ENCODE measurements around the gene AHCY. TPM values are rescaled to one million over a fixed set of nuclear protein-coding genes. Genes with fewer than 3 reads are reported as not detected.
A peak's percentile ranks its signal among the peaks of the same experiment; 100 is the strongest.
"Not testable (repeated sequence)": the region's sequence is repeated elsewhere in the genome, so short reads cannot be mapped to it uniquely, and the experiment has no call there.

The AHCY gene
- total RNA-seq (ENCODE audit: insufficient read depth, low replicate concordance) = 39.2 TPM

- DNase-seq (ENCODE audit: low spot score) = peak; percentile 98
Measured at GRCh38 chr20:34302723-34303533, at the start of gene AHCY. Gene AHCY, minus strand, starts transcription at chr20:34303355. Its CDS starts 85 bp downstream, at chr20:34303270.

GRCh38 chr20:34350095-34350494 is 46.9 kb upstream of the AHCY start:
- DNase-seq (ENCODE audit: low spot score) = no peak

- DNase-seq (ENCODE audit: low spot score) = no peak
Measured at GRCh38 chr20:34347571-34347970, 44.4 kb upstream of the AHCY start.

- DNase-seq (ENCODE audit: low spot score) = not testable (repeated sequence)
Measured at GRCh38 chr20:34346533-34346865, 43.3 kb upstream of the AHCY start.

GRCh38 chr20:34345839-34346532 is 42.8 kb upstream of the AHCY start:
- DNase-seq (ENCODE audit: low spot score) = not testable (repeated sequence)

GRCh38 chr20:34345402-34345736 is 42.2 kb upstream of the AHCY start:
- no peak for DNase-seq (ENCODE audit: low spot score)

- no peak for DNase-seq (ENCODE audit: low spot score)
Measured at GRCh38 chr20:34344238-34344637, 41.1 kb upstream of the AHCY start.

GRCh38 chr20:34343458-34344211 is 40.5 kb upstream of the AHCY start:
- no peak for DNase-seq (ENCODE audit: low spot score)

GRCh38 chr20:34341199-34341598 is 38.0 kb upstream of the AHCY start:
- not testable (repeated sequence) for DNase-seq (ENCODE audit: low spot score)

- not testable (repeated sequence) for DNase-seq (ENCODE audit: low spot score)
Measured at GRCh38 chr20:34340726-34341125, 37.6 kb upstream of the AHCY start.

- no peak for DNase-seq (ENCODE audit: low spot score)
Measured at GRCh38 chr20:34337982-34338726, 35.0 kb upstream of the AHCY start.

- no peak for DNase-seq (ENCODE audit: low spot score)
Measured at GRCh38 chr20:34337544-34337943, 34.4 kb upstream of the AHCY start.

GRCh38 chr20:34334654-34335407 is 31.7 kb upstream of the AHCY start:
- peak; percentile 39 for DNase-seq (ENCODE audit: low spot score)

GRCh38 chr20:34333786-34334185 is 30.6 kb upstream of the AHCY start:
- no peak for DNase-seq (ENCODE audit: low spot score)

- DNase-seq (ENCODE audit: low spot score) = no peak
Measured at GRCh38 chr20:34332262-34332920, 29.2 kb upstream of the AHCY start.

GRCh38 chr20:34331838-34332237 is 28.7 kb upstream of the AHCY start:
- no peak for DNase-seq (ENCODE audit: low spot score)

GRCh38 chr20:34330861-34331544 is 27.8 kb upstream of the AHCY start:
- not testable (repeated sequence) for DNase-seq (ENCODE audit: low spot score)

- no peak for DNase-seq (ENCODE audit: low spot score)
Measured at GRCh38 chr20:34328928-34329677, 25.9 kb upstream of the AHCY start.

- not testable (repeated sequence) for DNase-seq (ENCODE audit: low spot score)
Measured at GRCh38 chr20:34328207-34328606, 25.1 kb upstream of the AHCY start.
